Trophoblast cell (in vitro differentiated cells and primary cell): ENCODE data around the gene HAP1.

Experiments used
- DNase-seq, 2 donors: peaks; one replicate each; pipeline ENCODE4 v3.0.0-alpha.2; 2016
- H2AFZ ChIP-seq: 2 replicates; pipeline ENCODE4 v1.6.1; 2013; ENCODE audit warnings: low read length, moderate library complexity, mild to moderate bottlenecking; ENCODE audit not compliant: insufficient read depth, poor library complexity
- H2AK5ac ChIP-seq: 2 replicates; pipeline ENCODE4 v1.6.1; 2013; ENCODE audit warnings: mild to moderate bottlenecking, low read length
- H2BK120ac ChIP-seq: 2 replicates; pipeline ENCODE4 v1.6.1; 2013; ENCODE audit warnings: low read length, mild to moderate bottlenecking, moderate library complexity; ENCODE audit not compliant: insufficient read depth, poor library complexity
- H2BK12ac ChIP-seq: 2 replicates; pipeline ENCODE4 v1.6.1; 2013; ENCODE audit warnings: mild to moderate bottlenecking, low read length, moderate library complexity
- H2BK5ac ChIP-seq: 2 replicates; pipeline ENCODE4 v1.6.1; 2013; ENCODE audit warnings: low read length, low read depth, moderate library complexity, mild to moderate bottlenecking; ENCODE audit not compliant: poor library complexity
- H3K14ac ChIP-seq: 2 replicates; pipeline ENCODE4 v1.6.1; 2013; ENCODE audit warnings: mild to moderate bottlenecking, low read length
- H3K18ac ChIP-seq: 2 replicates; pipeline ENCODE4 v1.6.1; 2013; ENCODE audit warnings: mild to moderate bottlenecking, low read length
- H3K23ac ChIP-seq: 2 replicates; pipeline ENCODE4 v1.6.1; 2013; ENCODE audit warnings: low read length
- H3K27ac ChIP-seq: 2 replicates; pipeline ENCODE4 v1.5.1; 2013; ENCODE audit warnings: low read depth, mild to moderate bottlenecking, inconsistent platforms, low read length, moderate library complexity
- H3K27me3 ChIP-seq: 2 replicates; pipeline ENCODE4 v1.6.1; 2013; ENCODE audit warnings: inconsistent platforms, mild to moderate bottlenecking, low read length, moderate library complexity; ENCODE audit not compliant: insufficient read depth
- H3K36me3 ChIP-seq, 2 experiments: 1 replicate in 1 of 2; 2 replicates in 1 of 2; pipeline ENCODE4 v1.6.1; 2013; ENCODE audit warnings: low read length in 2 of 2, mild to moderate bottlenecking in 2 of 2, moderate library complexity in 1 of 2; ENCODE audit not compliant: insufficient read depth in 2 of 2, control insufficient read depth in 1 of 2
- H3K4ac ChIP-seq: 2 replicates; pipeline ENCODE4 v1.6.1; 2013; ENCODE audit warnings: low read depth, mild to moderate bottlenecking, low read length, moderate library complexity
- H3K4me1 ChIP-seq, 2 experiments: 1 replicate in 1 of 2; 2 replicates in 1 of 2; pipeline ENCODE4 v1.6.1; 2013; ENCODE audit warnings: low read length in 2 of 2, mild to moderate bottlenecking in 2 of 2, moderate library complexity in 1 of 2; ENCODE audit not compliant: insufficient read depth in 2 of 2, control insufficient read depth in 1 of 2
- H3K4me2 ChIP-seq: 2 replicates; pipeline ENCODE4 v1.6.1; 2013; ENCODE audit warnings: inconsistent platforms, mild to moderate bottlenecking, low read length, moderate library complexity
- H3K4me3 ChIP-seq: 2 replicates; pipeline ENCODE4 v1.5.1; 2013; ENCODE audit warnings: mild to moderate bottlenecking, low read depth, low read length, inconsistent platforms
- H3K79me1 ChIP-seq: one replicate; pipeline ENCODE4 v1.6.1; 2013; ENCODE audit warnings: low read length
- H3K79me2 ChIP-seq: 2 replicates; pipeline ENCODE4 v1.6.1; 2013; ENCODE audit warnings: low read length, mild to moderate bottlenecking; ENCODE audit not compliant: control insufficient read depth, insufficient read depth, poor library complexity
- H3K9ac ChIP-seq: 2 replicates; pipeline ENCODE4 v1.6.1; 2013; ENCODE audit warnings: mild to moderate bottlenecking, low read length
- H3K9me3 ChIP-seq: 2 replicates; pipeline ENCODE4 v1.6.1; 2013; ENCODE audit warnings: low read depth, mild to moderate bottlenecking, control low read depth, inconsistent platforms, low read length; ENCODE audit not compliant: insufficient read depth
- H4K12ac ChIP-seq: 2 replicates; pipeline ENCODE4 v1.6.1; 2013; ENCODE audit warnings: low read depth, mild to moderate bottlenecking, low read length, moderate library complexity
- H4K8ac ChIP-seq: 2 replicates; pipeline ENCODE4 v1.6.1; 2013; ENCODE audit warnings: low read depth, mild to moderate bottlenecking, low read length, moderate library complexity
- H4K91ac ChIP-seq: one replicate; pipeline ENCODE4 v1.6.1; 2013; ENCODE audit warnings: low read depth, mild to moderate bottlenecking, low read length, moderate library complexity
- WGBS: extraction: QIAGEN DNeasy Blood & Tissue Kit; methylation state at CpG from one replicate; pipeline ENCODE4 v1.1.7; 2013; ENCODE audit warnings: missing lambda C conversion rate; ENCODE audit not compliant: insufficient read length, insufficient coverage; ENCODE audit errors: extremely low coverage; 5-methylcytosine and 5-hydroxymethylcytosine counted together

Gene HAP1

GRCh38 chr17:41691031-41691777, 43.2 kb downstream of the HAP1 start:
- H4K8ac ChIP-seq, result no peak overlapping the region
- no peak overlapping the region for H2AK5ac ChIP-seq
- no peak overlapping the region for H3K27ac ChIP-seq
- no peak overlapping the region for H3K9ac ChIP-seq
- no peak overlapping the region for H3K18ac ChIP-seq
- H3K4me2 ChIP-seq, result no peak overlapping the region
- no peak overlapping the region for H3K23ac ChIP-seq
- H4K91ac ChIP-seq, result no peak overlapping the region
- H3K14ac ChIP-seq, result no peak overlapping the region
- no peak overlapping the region for H2BK5ac ChIP-seq
- peaks cover 10% of the 10 kb centered on the region for H3K79me1 ChIP-seq
- H3K9me3 ChIP-seq, result no peaks in the 10 kb centered on the region
- no peak overlapping the region for H2BK12ac ChIP-seq
- H3K4me3 ChIP-seq, result no peak overlapping the region
- no peak overlapping the region for H4K12ac ChIP-seq
- H3K79me2 ChIP-seq, result peaks cover 5% of the 10 kb centered on the region
- no peaks in the 10 kb centered on the region for H3K27me3 ChIP-seq
- no peak overlapping the region for H3K4ac ChIP-seq
- H2AFZ ChIP-seq, result no peak overlapping the region
- H3K36me3 ChIP-seq, result peaks cover 30 to 56% of the 10 kb centered on the region in 2 experiments
- H2BK120ac ChIP-seq, result no peak overlapping the region
- H3K4me1 ChIP-seq, result no peaks in the 10 kb centered on the region
- WGBS, result no CpG with 5 or more reads among the region's 10 CpGs
- DNase-seq, result peak in 1 of 2 donors; percentile 44

GRCh38 chr17:41690497-41690896, 43.9 kb downstream of the HAP1 start:
- no peak overlapping the region for H4K91ac ChIP-seq
- no peak overlapping the region for H2AK5ac ChIP-seq
- no peak overlapping the region for H2AFZ ChIP-seq
- no peak overlapping the region for H4K12ac ChIP-seq
- no peak overlapping the region for H3K4me3 ChIP-seq
- no peak overlapping the region for H3K18ac ChIP-seq
- H2BK120ac ChIP-seq, result no peak overlapping the region
- H3K27me3 ChIP-seq, result no peaks in the 10 kb centered on the region
- DNase-seq, result peak in 1 of 2 donors; percentile 13
- H4K8ac ChIP-seq, result no peak overlapping the region
- peaks cover 30 to 55% of the 10 kb centered on the region in 2 experiments for H3K36me3 ChIP-seq
- WGBS, result no CpG with 5 or more reads among the region's 2 CpGs
- H2BK12ac ChIP-seq, result no peak overlapping the region
- no peak overlapping the region for H3K4ac ChIP-seq
- no peak overlapping the region for H2BK5ac ChIP-seq
- no peak overlapping the region for H3K14ac ChIP-seq
- H3K79me1 ChIP-seq, result peaks cover 10% of the 10 kb centered on the region
- no peak overlapping the region for H3K9ac ChIP-seq
- peak overlapping the region; percentile 26 for H3K4me2 ChIP-seq
- H3K9me3 ChIP-seq, result no peaks in the 10 kb centered on the region
- no peak overlapping the region for H3K23ac ChIP-seq
- H3K27ac ChIP-seq, result no peak overlapping the region
- no peaks in the 10 kb centered on the region for H3K4me1 ChIP-seq
- peaks cover 5% of the 10 kb centered on the region for H3K79me2 ChIP-seq

- no peak overlapping the region for H2BK12ac ChIP-seq
- H3K27ac ChIP-seq, result peak overlapping the region; percentile 63
- no peaks in the 10 kb centered on the region for H3K27me3 ChIP-seq
- H3K79me2 ChIP-seq, result peaks cover 5% of the 10 kb centered on the region
- peak overlapping the region; percentile 95 for H3K9ac ChIP-seq
- WGBS, result no CpG with 5 or more reads among the region's 27 CpGs
- H2BK120ac ChIP-seq, result peak overlapping the region; percentile 34
- peak overlapping the region; percentile 78 for H4K91ac ChIP-seq
- H4K8ac ChIP-seq, result no peak overlapping the region
- H3K4ac ChIP-seq, result peak overlapping the region; percentile 87
- H3K36me3 ChIP-seq, result peaks cover 26 to 47% of the 10 kb centered on the region in 2 experiments
- peak overlapping the region; percentile 75 for H3K14ac ChIP-seq
- H3K4me2 ChIP-seq, result peak overlapping the region; percentile 86
- H3K18ac ChIP-seq, result peak overlapping the region; percentile 60
- peak overlapping the region; percentile 13 for H2AK5ac ChIP-seq
- H3K4me3 ChIP-seq, result peak overlapping the region; percentile 95
- H2AFZ ChIP-seq, result no peak overlapping the region
- H3K4me1 ChIP-seq, result no peaks in the 10 kb centered on the region
- H4K12ac ChIP-seq, result peak overlapping the region; percentile 13
- peak in 1 of 2 donors; percentile 74 for DNase-seq
- H2BK5ac ChIP-seq, result peak overlapping the region; percentile 24
- peaks cover 10% of the 10 kb centered on the region for H3K79me1 ChIP-seq
- no peak overlapping the region for H3K23ac ChIP-seq
- no peaks in the 10 kb centered on the region for H3K9me3 ChIP-seq
Observed at GRCh38 chr17:41689497-41690299, 44.7 kb downstream of the HAP1 start.

- H2BK120ac ChIP-seq, result peak within 1 kb of the TSS; percentile 71
- peaks cover 5% of the 10 kb centered on the region for H3K79me2 ChIP-seq
- no peak within 1 kb of the TSS for H3K23ac ChIP-seq
- peak within 1 kb of the TSS; percentile 95 for H3K14ac ChIP-seq
- H3K4me3 ChIP-seq, result peak within 1 kb of the TSS; percentile 95
- peaks cover 26 to 41% of the 10 kb centered on the region in 2 experiments for H3K36me3 ChIP-seq
- no CpG with 5 or more reads among the region's 81 CpGs for WGBS
- H3K4me1 ChIP-seq, result no peaks in the 10 kb centered on the region
- peak within 1 kb of the TSS; percentile 87 for H3K4me2 ChIP-seq
- peak within 1 kb of the TSS; percentile 95 for H4K91ac ChIP-seq
- H3K4ac ChIP-seq, result peak within 1 kb of the TSS; percentile 97
- H3K9ac ChIP-seq, result peak within 1 kb of the TSS; percentile 98
- H2AK5ac ChIP-seq, result peak within 1 kb of the TSS; percentile 90
- H3K79me1 ChIP-seq, result peaks cover 10% of the 10 kb centered on the region
- H4K12ac ChIP-seq, result peak within 1 kb of the TSS; percentile 79
- H2AFZ ChIP-seq, result peak within 1 kb of the TSS; percentile 40
- peak within 1 kb of the TSS; percentile 95 for H3K27ac ChIP-seq
- H2BK5ac ChIP-seq, result peak within 1 kb of the TSS; percentile 95
- peak within 1 kb of the TSS; percentile 90 for H4K8ac ChIP-seq
- H3K18ac ChIP-seq, result peak within 1 kb of the TSS; percentile 94
- no peak within 1 kb of the TSS for H2BK12ac ChIP-seq
- no peaks in the 10 kb centered on the region for H3K27me3 ChIP-seq
- peak; percentile 100 for DNase-seq
- no peaks in the 10 kb centered on the region for H3K9me3 ChIP-seq
Observed at GRCh38 chr17:41688641-41689496, 45.6 kb downstream of the HAP1 start, which contains the start of gene EIF1. EIF1 (plus strand) TSS chr17:41688885; CDS start chr17:41689039, 154 bp downstream.
